ENCODE data around the gene TMC4. TPM values are rescaled to one million over a fixed set of nuclear protein-coding genes. Genes with fewer than 3 reads are reported as not detected.

Gene TMC4
- total and polyA plus RNA-seq, 2 experiments from 2014 or later = 2.3 to 7.8 TPM

DNA sequence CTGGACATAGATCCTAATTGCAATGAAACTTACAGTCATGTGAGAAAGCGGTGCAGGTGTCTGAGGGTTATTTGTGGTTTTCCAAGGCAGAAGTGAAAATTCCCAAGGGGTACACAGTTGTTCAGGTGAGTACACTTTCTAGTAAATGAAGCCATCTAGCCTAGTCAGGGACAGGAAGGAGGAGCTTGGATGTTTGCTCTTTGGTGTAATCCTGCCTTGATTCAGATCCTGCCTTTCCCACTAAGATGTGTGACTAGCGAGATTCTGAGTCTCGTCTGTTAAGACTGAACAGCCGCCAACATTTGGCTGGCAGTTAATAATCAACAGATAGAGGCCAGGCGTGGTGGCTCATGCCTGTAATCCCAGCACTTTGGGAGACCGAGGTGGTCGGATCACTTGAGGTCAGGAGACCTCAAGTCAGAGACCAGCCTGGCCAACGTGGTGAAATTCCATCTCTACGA lies 30.2 kb upstream of the TMC4 start (continued):
- TF ChIP-seq, protein P1, sequence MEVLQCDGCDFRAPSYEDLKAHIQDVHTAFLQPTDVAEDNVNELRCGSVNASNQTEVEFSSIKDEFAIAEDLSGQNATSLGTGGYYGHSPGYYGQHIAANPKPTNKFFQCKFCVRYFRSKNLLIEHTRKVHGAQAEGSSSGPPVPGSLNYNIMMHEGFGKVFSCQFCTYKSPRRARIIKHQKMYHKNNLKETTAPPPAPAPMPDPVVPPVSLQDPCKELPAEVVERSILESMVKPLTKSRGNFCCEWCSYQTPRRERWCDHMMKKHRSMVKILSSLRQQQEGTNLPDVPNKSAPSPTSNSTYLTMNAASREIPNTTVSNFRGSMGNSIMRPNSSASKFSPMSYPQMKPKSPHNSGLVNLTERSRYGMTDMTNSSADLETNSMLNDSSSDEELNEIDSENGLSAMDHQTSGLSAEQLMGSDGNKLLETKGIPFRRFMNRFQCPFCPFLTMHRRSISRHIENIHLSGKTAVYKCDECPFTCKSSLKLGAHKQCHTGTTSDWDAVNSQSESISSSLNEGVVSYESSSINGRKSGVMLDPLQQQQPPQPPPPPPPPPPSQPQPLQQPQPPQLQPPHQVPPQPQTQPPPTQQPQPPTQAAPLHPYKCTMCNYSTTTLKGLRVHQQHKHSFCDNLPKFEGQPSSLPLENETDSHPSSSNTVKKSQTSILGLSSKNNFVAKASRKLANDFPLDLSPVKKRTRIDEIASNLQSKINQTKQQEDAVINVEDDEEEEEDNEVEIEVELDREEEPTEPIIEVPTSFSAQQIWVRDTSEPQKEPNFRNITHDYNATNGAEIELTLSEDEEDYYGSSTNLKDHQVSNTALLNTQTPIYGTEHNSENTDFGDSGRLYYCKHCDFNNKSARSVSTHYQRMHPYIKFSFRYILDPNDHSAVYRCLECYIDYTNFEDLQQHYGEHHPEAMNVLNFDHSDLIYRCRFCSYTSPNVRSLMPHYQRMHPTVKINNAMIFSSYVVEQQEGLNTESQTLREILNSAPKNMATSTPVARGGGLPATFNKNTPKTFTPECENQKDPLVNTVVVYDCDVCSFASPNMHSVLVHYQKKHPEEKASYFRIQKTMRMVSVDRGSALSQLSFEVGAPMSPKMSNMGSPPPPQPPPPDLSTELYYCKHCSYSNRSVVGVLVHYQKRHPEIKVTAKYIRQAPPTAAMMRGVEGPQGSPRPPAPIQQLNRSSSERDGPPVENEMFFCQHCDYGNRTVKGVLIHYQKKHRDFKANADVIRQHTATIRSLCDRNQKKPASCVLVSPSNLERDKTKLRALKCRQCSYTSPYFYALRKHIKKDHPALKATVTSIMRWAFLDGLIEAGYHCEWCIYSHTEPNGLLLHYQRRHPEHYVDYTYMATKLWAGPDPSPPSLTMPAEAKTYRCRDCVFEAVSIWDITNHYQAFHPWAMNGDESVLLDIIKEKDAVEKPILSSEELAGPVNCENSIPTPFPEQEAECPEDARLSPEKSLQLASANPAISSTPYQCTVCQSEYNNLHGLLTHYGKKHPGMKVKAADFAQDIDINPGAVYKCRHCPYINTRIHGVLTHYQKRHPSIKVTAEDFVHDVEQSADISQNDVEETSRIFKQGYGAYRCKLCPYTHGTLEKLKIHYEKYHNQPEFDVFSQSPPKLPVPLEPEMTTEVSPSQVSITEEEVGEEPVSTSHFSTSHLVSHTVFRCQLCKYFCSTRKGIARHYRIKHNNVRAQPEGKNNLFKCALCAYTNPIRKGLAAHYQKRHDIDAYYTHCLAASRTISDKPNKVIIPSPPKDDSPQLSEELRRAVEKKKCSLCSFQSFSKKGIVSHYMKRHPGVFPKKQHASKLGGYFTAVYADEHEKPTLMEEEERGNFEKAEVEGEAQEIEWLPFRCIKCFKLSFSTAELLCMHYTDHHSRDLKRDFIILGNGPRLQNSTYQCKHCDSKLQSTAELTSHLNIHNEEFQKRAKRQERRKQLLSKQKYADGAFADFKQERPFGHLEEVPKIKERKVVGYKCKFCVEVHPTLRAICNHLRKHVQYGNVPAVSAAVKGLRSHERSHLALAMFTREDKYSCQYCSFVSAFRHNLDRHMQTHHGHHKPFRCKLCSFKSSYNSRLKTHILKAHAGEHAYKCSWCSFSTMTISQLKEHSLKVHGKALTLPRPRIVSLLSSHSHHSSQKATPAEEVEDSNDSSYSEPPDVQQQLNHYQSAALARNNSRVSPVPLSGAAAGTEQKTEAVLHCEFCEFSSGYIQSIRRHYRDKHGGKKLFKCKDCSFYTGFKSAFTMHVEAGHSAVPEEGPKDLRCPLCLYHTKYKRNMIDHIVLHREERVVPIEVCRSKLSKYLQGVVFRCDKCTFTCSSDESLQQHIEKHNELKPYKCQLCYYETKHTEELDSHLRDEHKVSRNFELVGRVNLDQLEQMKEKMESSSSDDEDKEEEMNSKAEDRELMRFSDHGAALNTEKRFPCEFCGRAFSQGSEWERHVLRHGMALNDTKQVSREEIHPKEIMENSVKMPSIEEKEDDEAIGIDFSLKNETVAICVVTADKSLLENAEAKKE (CRISPR knock-in tag; IDR thresholded peaks at IDR 0.05) = no peak
- TF ChIP-seq EZH2phosphoT487 (IDR thresholded peaks at IDR 0.05; ENCODE audit: unreplicated experiment) (no peak), NANOG (IDR thresholded peaks at IDR 0.05; ENCODE audit: borderline replicate concordance) (no peak)

DNA sequence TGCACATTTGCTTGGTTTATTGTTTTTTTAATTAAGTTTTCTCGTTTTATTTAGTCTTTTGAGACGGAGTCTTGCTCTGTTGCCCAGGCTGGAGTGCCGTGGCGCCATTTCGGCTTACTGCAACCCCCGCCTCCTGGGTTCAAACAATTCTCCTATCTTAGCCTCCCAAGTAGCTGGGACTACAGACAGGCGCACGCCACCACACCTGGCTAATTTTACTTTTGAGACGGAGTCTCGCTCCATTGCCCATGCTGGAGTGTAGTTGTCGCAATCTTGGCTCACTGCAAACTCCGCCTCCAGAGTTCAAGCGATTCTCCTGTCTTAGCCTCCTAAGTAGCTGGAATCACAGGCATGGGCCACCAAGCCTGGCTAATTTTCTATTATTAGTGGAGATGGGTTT lies 29.0 kb upstream of the TMC4 start:
- peaks cover 58% of the 10 kb centered on the region for H3F3A ChIP-seq (replicated peaks; ENCODE audit: low read depth)
- peaks cover 60% of the 10 kb centered on the region for H3K36me3 ChIP-seq (ENCODE audit: insufficient read depth)
- Mint-ChIP-seq H3K36me3 (ENCODE audit: low read depth) (peaks cover 67% of the 10 kb centered on the region), H3K9me3 (peaks cover 4% of the 10 kb centered on the region), H3K27me3 (ENCODE audit: insufficient read depth, low read depth, poor library complexity) (peaks cover 42% of the 10 kb centered on the region), H3K4me3 (peak overlapping the region; percentile 96), H3K27ac (peak overlapping the region; percentile 100), H3K4me1 (peaks cover 44% of the 10 kb centered on the region)
- H3K27ac ChIP-seq (ENCODE audit: low read depth) = peak overlapping the region; percentile 60
- peaks cover 61% of the 10 kb centered on the region for H4K20me1 ChIP-seq (replicated peaks; ENCODE audit: insufficient read depth)
- no peak overlapping the region for H2AFZ ChIP-seq
- no peak for ATAC-seq
- no peaks in the 10 kb centered on the region for H3K9me2 ChIP-seq (ENCODE audit: insufficient read depth)
- H3K27me3 ChIP-seq (ENCODE audit: insufficient read depth) = no peaks in the 10 kb centered on the region
- peak overlapping the region; percentile 89 for H3K4me3 ChIP-seq
- no peak for DNase-seq (ENCODE audit: low spot score)
- peaks cover 40% of the 10 kb centered on the region for H3K4me1 ChIP-seq (ENCODE audit: insufficient read depth)
- peaks cover 65% of the 10 kb centered on the region for H3K79me2 ChIP-seq (replicated peaks; ENCODE audit: insufficient read depth)
- peak overlapping the region; percentile 100 for H3K4me2 ChIP-seq
- TF ChIP-seq, protein P1 (CRISPR knock-in tag; IDR thresholded peaks at IDR 0.05) = no peak
- TF ChIP-seq EZH2phosphoT487 (IDR thresholded peaks at IDR 0.05; ENCODE audit: unreplicated experiment) = no peak
- TF ChIP-seq STAT1 (IDR thresholded peaks at IDR 0.05; ENCODE audit: unreplicated experiment) = no peak
- TF ChIP-seq EZH2 (IDR thresholded peaks at IDR 0.05; ENCODE audit: low read depth, unreplicated experiment) = no peak
- no peak for TF ChIP-seq ZNF331 (CRISPR knock-in tag; IDR thresholded peaks at IDR 0.05; ENCODE audit: low read depth)
